HepG2 (cell line): ENCODE measurements around the gene SLC12A1. TPM values are rescaled to one million over a fixed set of nuclear protein-coding genes. Genes with fewer than 3 reads are reported as not detected.

Experiments used
- ATAC-seq: fragments of 200-7000 bp; cut with Tn5 transposase; 3 replicates; pipeline ENCODE4 v1.9.1; 2020; ENCODE audit warnings: mild to moderate bottlenecking, moderate library complexity
- BruUV-seq: library from RNA; stranded (reverse); fragments of 400-500 nt; replicated peaks from 2 replicates; lab custom pipeline; 2021; lab: Mats Ljungman, UMichigan
- CTCF ChIA-PET: fragments of 300-600 bp; formaldehyde crosslinking; extraction: SDS; loops from one replicate; lab custom pipeline; 2021; ENCODE audit warnings: low total read pairs, inconsistent platforms, low intra/inter-chr PET ratio; lab: Yijun Ruan, JAX
- POLR2A ChIA-PET: fragments of 350-600 bp; sonication (Branson Sonifier 250); formaldehyde crosslinking; loops from one replicate; lab custom pipeline; 2020; ENCODE audit warnings: antibody characterized with exemption, inconsistent platforms; lab: Yijun Ruan, JAX
- DNase-seq: peaks from one replicate; pipeline ENCODE4 v3.0.0-alpha.2; 2015; ENCODE audit warnings: low spot score
- FAIRE-seq: peaks from 3 replicates; lab custom pipeline; 2011; peaks lifted over from hg19 to GRCh38; lab: Jason Lieb, UNC
- H2AFZ ChIP-seq: one replicate; pipeline ENCODE4 v1.6.1; 2011; ENCODE audit warnings: low read length, inconsistent platforms
- H3K27ac ChIP-seq: fragments of 300-600 bp; 3 replicates; pipeline ENCODE4 v1.8.0; 2011; ENCODE audit warnings: mixed run types, mild to moderate bottlenecking, mixed read lengths, low read length, inconsistent platforms; ENCODE audit not compliant: insufficient read depth; ENCODE audit errors: extremely low read length
- H3K27me3 ChIP-seq, 2 experiments: fragments of 200-600 bp in 1 of 2; 2 replicates in 1 of 2; 3 replicates in 1 of 2; pipeline versions ENCODE4 v1.6.0 to v1.8.0; 2011; ENCODE audit warnings: low read length in 2 of 2, mild to moderate bottlenecking in 2 of 2, moderate library complexity in 2 of 2, inconsistent platforms in 1 of 2; ENCODE audit not compliant: insufficient read depth in 2 of 2, control insufficient read depth in 1 of 2
- H3K36me3 ChIP-seq, 2 experiments: fragments of 200-600 bp in 1 of 2; replicated peaks in 1 of 2; 2 replicates in 1 of 2; 3 replicates in 1 of 2; pipeline versions ENCODE4 v1.5.1 to v1.8.0; 2011; ENCODE audit warnings: low read length in 2 of 2, inconsistent platforms in 1 of 2; ENCODE audit not compliant: insufficient read depth in 2 of 2, control insufficient read depth in 1 of 2
- H3K4me1 ChIP-seq: 2 replicates; pipeline ENCODE4 v1.5.1; 2012; ENCODE audit warnings: low read length, inconsistent platforms; ENCODE audit not compliant: insufficient read depth
- H3K4me2 ChIP-seq: 2 replicates; pipeline ENCODE4 v1.6.0; 2011; ENCODE audit warnings: low read depth, low read length, inconsistent platforms
- H3K4me3 ChIP-seq, 3 experiments: fragments of 200-600 bp in 1 of 3; sonication (generic), shearing (Covaris generic) in 1 of 3; replicated peaks in 1 of 3; 2 replicates each; pipeline ENCODE4 v1.5.1; 2011 to 2016; ENCODE audit warnings: low read length in 3 of 3, inconsistent platforms in 2 of 3, low read depth in 2 of 3, mild to moderate bottlenecking in 2 of 3, control low read depth in 1 of 3, mixed read lengths in 1 of 3; ENCODE audit not compliant: insufficient read depth in 1 of 3
- H3K79me2 ChIP-seq: one replicate; pipeline ENCODE4 v1.6.1; 2011; ENCODE audit warnings: low read length, inconsistent platforms; ENCODE audit not compliant: insufficient read depth
- H3K9ac ChIP-seq: 2 replicates; pipeline ENCODE4 v1.6.0; 2011; ENCODE audit warnings: mild to moderate bottlenecking, low read depth, low read length, inconsistent platforms; ENCODE audit not compliant: insufficient read depth
- H3K9me3 ChIP-seq: 2 replicates; pipeline ENCODE4 v1.5.1; 2012; ENCODE audit warnings: mild to moderate bottlenecking, low read length
- H4K20me1 ChIP-seq: 2 replicates; pipeline ENCODE4 v1.6.0; 2011; ENCODE audit warnings: inconsistent platforms, mild to moderate bottlenecking, low read length, moderate library complexity; ENCODE audit not compliant: insufficient read depth
- SMARCC2 ChIP-seq: fragments of 450-650 bp; IDR thresholded peaks from 2 replicates; pipeline ENCODE4 v1.6.1; 2017; ENCODE audit warnings: antibody characterized with exemption, mild to moderate bottlenecking
- ZNF747 ChIP-seq: sonication (generic); formaldehyde crosslinking; IDR thresholded peaks from 2 replicates; pipeline ENCODE4 v1.8.1; 2023; ENCODE audit warnings: missing genetic modification reagents, mild to moderate bottlenecking, borderline replicate concordance
- WGBS: methylation state at CpG from one replicate; pipeline ENCODE4 v1.1.6; 2017; ENCODE audit warnings: low lambda C conversion rate; 5-methylcytosine and 5-hydroxymethylcytosine counted together
- in situ Hi-C: cut with HindIII; loops from 2 replicates; pipeline ENCODE4 v1.10.0; 2017; ENCODE audit warnings: low pct_unique_long_range_greater_than_20kb; ENCODE audit not compliant: extremely low pct_ligation_motif_present
- intact Hi-C: fragments of 100-400 bp; cut with micrococcal nuclease; formaldehyde crosslinking; loops from one replicate; pipeline ENCODE4 v1.10.0; 2022; ENCODE audit not compliant: unreplicated experiment
- polyA plus RNA-seq, 8 experiments: library from polyadenylated mRNA; depleted of rRNA in 3 of 8; stranded (reverse) in 7 of 8; unstranded in 1 of 8; fragments of >200 nt; fragmentation: Illumina TruSeq in 4 of 8; extraction: Trizol in 4 of 8; gene quantifications; 2 replicates each; pipeline versions ENCODE4 v1.2.1 to v1.2.3, GENCODE V29; 2011 to 2016; ENCODE audit warnings: low read depth in 4 of 8, missing spikeins in 1 of 8, mixed read lengths in 1 of 8; ENCODE audit not compliant: insufficient read depth in 1 of 8
- total RNA-seq, 5 experiments: library from RNA; depleted of rRNA; stranded (reverse); fragments of >200 nt; fragmentation: Illumina TruSeq; extraction: Trizol; gene quantifications; 2 replicates each; pipeline ENCODE4 v1.2.3, GENCODE V29; 2016; ENCODE audit warnings: low read depth in 1 of 5
- TF ChIP-seq, protein P1 (sequence below): sonication (generic); formaldehyde crosslinking; IDR thresholded peaks from 2 replicates; pipeline ENCODE4 v1.5.0; 2020; ENCODE audit warnings: missing genetic modification reagents
- TF ChIP-seq, protein P2 (sequence below): sonication (generic); formaldehyde crosslinking; IDR thresholded peaks from 2 replicates; pipeline ENCODE4 v1.5.1; 2020; ENCODE audit warnings: missing genetic modification reagents, mild to moderate bottlenecking, borderline replicate concordance

The SLC12A1 gene
- total and polyA plus RNA-seq, 2 of the 13 experiments (the other 11 are each of a cell fraction or from before 2014, with no cell fraction given), result not detected

DNA sequence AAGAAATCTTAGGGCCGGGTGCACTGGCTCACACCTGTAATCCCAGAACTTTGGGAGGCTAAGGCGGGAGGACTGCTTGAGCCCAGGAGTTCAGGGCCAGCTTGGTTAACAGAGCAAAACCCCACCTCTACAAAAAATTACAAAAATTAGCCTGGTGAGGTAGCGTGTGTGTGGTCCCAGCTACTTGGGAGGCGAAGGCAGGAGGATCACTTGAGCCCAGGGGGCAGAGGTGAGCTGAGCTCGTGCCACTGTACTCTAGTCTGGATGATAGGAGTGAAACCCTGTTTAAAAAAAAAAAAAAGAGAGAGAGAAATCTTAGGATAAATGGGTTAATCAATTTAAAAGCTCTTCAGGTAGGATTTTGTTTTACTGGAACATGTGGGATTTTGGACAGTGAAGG, 93.9 kb downstream of the SLC12A1 start (continued):
- TF ChIP-seq, protein P1, sequence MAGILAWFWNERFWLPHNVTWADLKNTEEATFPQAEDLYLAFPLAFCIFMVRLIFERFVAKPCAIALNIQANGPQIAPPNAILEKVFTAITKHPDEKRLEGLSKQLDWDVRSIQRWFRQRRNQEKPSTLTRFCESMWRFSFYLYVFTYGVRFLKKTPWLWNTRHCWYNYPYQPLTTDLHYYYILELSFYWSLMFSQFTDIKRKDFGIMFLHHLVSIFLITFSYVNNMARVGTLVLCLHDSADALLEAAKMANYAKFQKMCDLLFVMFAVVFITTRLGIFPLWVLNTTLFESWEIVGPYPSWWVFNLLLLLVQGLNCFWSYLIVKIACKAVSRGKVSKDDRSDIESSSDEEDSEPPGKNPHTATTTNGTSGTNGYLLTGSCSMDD (CRISPR knock-in tag), result no peak

DNA sequence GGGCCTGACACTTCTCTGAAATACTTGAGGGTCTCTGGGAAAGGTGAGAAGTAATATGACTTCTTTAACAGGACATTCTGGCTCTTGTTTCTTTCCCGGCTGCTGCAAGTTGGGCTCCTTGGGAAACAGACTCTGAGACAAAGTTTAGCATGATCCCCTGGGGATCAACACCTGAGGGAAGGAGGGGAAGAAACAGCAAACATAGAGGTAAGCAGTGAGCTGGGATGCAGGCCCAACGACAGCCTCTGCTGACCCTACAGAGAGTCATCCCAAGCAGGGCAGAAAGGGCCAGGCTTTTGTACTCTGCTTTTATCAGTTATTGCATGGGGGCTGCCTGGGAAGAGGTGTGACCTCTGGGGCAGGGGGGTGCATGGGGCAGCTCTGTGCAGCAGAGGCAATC, 98.3 kb downstream of the SLC12A1 start:
- FAIRE-seq (no peak), DNase-seq (no peak), ATAC-seq (no peak)
- Histone ChIP-seq H3K9ac (no peak overlapping the region), H2AFZ (no peak overlapping the region), H3K4me3 (no peak overlapping the region), H3K79me2 (no peaks in the 10 kb centered on the region), H3K27me3 (no peaks in the 10 kb centered on the region), H4K20me1 (no peaks in the 10 kb centered on the region), H3K27ac (no peak overlapping the region), H3K36me3 (no peaks in the 10 kb centered on the region), H3K9me3 (no peaks in the 10 kb centered on the region), H3K4me2 (no peak overlapping the region), H3K4me1 (no peaks in the 10 kb centered on the region)
- ChIA-PET POLR2A (no interaction called here), CTCF (no interaction called here)
- 0% methylated on average over 2 of the region's 2 CpGs for WGBS
- in situ Hi-C loops (no loop called here), intact Hi-C loops (no loop called here)
- BruUV-seq, result no TSS peak
- TF ChIP-seq SMARCC2 (no peak), ZNF747 (no peak)
- TF ChIP-seq, protein P2, sequence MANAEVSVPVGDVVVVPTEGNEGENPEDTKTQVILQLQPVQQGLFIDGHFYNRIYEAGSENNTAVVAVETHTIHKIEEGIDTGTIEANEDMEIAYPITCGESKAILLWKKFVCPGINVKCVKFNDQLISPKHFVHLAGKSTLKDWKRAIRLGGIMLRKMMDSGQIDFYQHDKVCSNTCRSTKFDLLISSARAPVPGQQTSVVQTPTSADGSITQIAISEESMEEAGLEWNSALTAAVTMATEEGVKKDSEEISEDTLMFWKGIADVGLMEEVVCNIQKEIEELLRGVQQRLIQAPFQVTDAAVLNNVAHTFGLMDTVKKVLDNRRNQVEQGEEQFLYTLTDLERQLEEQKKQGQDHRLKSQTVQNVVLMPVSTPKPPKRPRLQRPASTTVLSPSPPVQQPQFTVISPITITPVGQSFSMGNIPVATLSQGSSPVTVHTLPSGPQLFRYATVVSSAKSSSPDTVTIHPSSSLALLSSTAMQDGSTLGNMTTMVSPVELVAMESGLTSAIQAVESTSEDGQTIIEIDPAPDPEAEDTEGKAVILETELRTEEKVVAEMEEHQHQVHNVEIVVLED (CRISPR knock-in tag), result no peak
- TF ChIP-seq, all 625 proteins: peak for 0
